Testis (tissue), 2 donors: ENCODE data around the gene LRRN2.

Source experiments
- POLR2A ChIP-seq: fragments of 450-650 bp; IDR thresholded peaks from one replicate; pipeline ENCODE4 v1.6.1; 2017; ENCODE audit warnings: antibody characterized with exemption, mild to moderate bottlenecking, moderate library complexity
- TF ChIP-seq, protein P1 (sequence below), 3 experiments: fragments of 450-650 bp in 2 of 3; fragments of 200-600 bp in 1 of 3; sonication (generic) in 1 of 3; IDR thresholded peaks; one replicate each; pipeline ENCODE4 v1.5.1; 2016 to 2019; ENCODE audit warnings: antibody characterized with exemption in 3 of 3, mild to moderate bottlenecking in 2 of 3, moderate library complexity in 1 of 3

DNA sequence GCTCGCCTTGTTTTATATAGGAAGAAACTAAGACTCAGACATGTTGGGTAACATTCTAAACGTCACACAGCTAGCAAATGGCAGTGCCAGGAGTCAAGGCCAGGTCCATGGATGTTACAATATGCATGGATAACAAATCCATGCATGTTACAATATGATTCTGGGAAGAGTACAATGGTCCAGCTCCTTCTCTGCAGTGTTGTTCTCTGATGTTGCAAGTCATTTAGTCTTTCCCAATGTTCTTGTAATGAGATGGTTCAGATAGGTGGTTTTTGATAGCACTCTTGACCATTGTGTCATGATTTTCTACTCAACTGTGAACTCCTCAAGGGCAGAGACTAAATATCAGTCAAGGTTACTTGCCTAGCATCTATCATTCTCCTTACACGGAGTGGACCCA, 15.7 kb upstream of the LRRN2 start:
- TF ChIP-seq, protein P1, sequence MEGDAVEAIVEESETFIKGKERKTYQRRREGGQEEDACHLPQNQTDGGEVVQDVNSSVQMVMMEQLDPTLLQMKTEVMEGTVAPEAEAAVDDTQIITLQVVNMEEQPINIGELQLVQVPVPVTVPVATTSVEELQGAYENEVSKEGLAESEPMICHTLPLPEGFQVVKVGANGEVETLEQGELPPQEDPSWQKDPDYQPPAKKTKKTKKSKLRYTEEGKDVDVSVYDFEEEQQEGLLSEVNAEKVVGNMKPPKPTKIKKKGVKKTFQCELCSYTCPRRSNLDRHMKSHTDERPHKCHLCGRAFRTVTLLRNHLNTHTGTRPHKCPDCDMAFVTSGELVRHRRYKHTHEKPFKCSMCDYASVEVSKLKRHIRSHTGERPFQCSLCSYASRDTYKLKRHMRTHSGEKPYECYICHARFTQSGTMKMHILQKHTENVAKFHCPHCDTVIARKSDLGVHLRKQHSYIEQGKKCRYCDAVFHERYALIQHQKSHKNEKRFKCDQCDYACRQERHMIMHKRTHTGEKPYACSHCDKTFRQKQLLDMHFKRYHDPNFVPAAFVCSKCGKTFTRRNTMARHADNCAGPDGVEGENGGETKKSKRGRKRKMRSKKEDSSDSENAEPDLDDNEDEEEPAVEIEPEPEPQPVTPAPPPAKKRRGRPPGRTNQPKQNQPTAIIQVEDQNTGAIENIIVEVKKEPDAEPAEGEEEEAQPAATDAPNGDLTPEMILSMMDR (IDR thresholded peaks at IDR 0.05): no peak
- TF ChIP-seq POLR2A: no peak
